Measurements from ENCODE around the gene RBM19.
"Not testable (repeated sequence)": the region's sequence is repeated elsewhere in the genome, so short reads cannot be mapped to it uniquely, and the experiment has no call there.

DNA sequence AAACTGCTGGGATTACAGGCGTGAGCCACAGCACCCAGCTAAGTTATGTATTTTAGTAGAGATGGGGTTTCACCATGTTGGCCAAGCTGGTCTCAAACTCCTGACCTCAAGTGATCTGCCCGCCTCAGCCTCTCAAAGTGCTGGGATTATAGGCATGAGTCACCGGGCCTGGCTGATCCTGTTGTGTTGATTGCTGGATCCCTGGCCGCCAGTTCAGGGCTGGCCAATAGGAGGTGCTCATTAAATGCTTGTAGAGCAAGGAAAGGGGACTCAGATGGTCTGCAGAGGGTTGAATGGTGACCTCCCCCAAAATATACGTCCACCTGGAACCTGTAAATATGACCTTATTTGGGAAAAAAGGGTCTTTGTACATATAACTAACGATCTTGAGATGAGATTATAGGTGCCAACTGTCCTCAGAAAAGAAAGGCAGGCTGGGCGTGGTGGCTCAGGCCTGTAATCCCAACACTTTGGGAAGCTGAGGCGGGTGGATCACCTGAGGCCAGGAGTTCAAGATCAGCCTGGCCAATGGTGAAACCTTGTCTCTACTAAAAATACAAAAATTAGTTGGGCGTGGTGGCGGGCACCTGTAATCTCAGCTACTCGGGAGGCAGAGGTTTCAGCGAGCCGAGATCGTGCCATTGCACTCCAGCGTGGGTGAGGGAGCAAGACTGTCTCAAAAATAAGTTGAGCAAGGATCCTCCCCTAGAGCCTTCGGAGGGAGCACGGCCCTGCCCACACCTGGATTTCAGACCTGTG lies 156.5 kb downstream of the RBM19 start:
- not testable (repeated sequence) for TF ChIP-seq CTCF, POLR2A (IDR thresholded peaks at IDR 0.05)

All from lower leg skin (tissue), 3 donors.